Peyer's patch (tissue), 4 donors: Measurements from ENCODE around the gene IFI27. TPM values are rescaled to one million over a fixed set of nuclear protein-coding genes. Genes with fewer than 3 reads are reported as not detected.

Experiments
- DNase-seq, 3 donors: peaks; one replicate each; pipeline ENCODE4 v3.0.0-alpha.2; 2017 to 2019
- H3K27ac ChIP-seq, 4 donors: fragments of 200-600 bp; sonication (generic); one replicate each; pipeline ENCODE4 v1.5.1; 2016 to 2019
- H3K27me3 ChIP-seq, 2 donors: fragments of 200-600 bp; sonication (generic); one replicate each; pipeline ENCODE4 v1.5.1; 2019
- H3K36me3 ChIP-seq, 3 donors: fragments of 200-600 bp; sonication (generic); one replicate each; pipeline ENCODE4 v1.5.1; 2016 to 2019
- H3K4me1 ChIP-seq, 4 donors: fragments of 200-600 bp; sonication (generic); one replicate each; pipeline ENCODE4 v1.5.1; 2016 to 2019
- H3K4me3 ChIP-seq, 4 donors: fragments of 200-600 bp; sonication (generic); 1 replicate in 3 of 4; 2 replicates in 1 of 4; pipeline ENCODE4 v1.5.1; 2016 to 2019; ENCODE audit warnings: mild to moderate bottlenecking in 1 of 4
- H3K9me3 ChIP-seq, 4 donors: fragments of 200-600 bp; sonication (generic); one replicate each; pipeline ENCODE4 v1.5.1; 2016 to 2019; ENCODE audit warnings: mild to moderate bottlenecking in 1 of 4
- POLR2A ChIP-seq, 2 donors: fragments of 450-650 bp; IDR thresholded peaks; one replicate each; pipeline ENCODE4 v1.5.1; 2017; ENCODE audit warnings: antibody characterized with exemption in 2 of 2, mild to moderate bottlenecking in 2 of 2, moderate library complexity in 2 of 2
- total RNA-seq, 4 donors: library from RNA; depleted of rRNA; stranded (reverse); fragments of >200 nt; gene quantifications; one replicate each; pipeline ENCODE4 v1.1.0, GENCODE V29; 2016
- TF ChIP-seq, protein P1 (sequence below), 6 experiments: fragments of 450-650 bp in 4 of 6; fragments of 200-600 bp in 2 of 6; sonication (generic) in 1 of 6; IDR thresholded peaks; one replicate each; pipeline ENCODE4 v1.5.1; 2017 to 2019; ENCODE audit warnings: antibody characterized with exemption in 6 of 6, mild to moderate bottlenecking in 3 of 6, moderate library complexity in 1 of 6

The IFI27 gene
- total RNA-seq, 4 donors from 2014 or later, result 163 to 668 (median 294) TPM

DNA sequence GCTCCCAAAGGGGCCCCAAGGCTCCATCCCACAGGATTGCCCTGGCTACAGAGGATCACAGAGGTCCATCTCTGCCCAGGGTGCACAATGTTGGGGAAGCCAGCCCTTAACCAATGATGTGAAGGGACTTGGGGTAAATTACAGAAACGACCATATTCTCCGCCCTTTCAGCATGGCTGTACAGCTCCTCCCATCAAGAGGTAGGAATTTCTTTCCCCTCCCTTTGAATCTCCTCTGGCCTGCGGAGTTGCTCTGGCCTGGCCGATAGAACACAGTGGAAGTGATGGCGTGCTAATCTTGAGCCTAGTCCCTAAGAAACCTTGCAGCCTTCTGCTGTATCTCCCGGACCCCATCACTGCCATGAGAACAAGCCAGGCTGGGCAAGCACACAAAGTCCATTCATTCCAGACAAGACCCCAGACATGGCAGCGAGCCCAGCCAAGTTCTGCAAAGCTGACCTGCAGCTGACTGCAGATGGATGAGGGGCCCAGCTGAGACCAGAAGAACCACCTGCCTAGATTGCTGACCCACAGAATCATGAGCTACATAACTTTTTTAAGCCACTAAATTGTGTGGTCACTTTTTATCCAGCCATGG is 6.9 kb upstream of the IFI27 start:
- peak in 1 of 3 donors; percentile 29 for DNase-seq
- peak overlapping the region in 1 of 4 donors; percentile 70 for H3K27ac ChIP-seq
- H3K9me3 ChIP-seq, result no peaks in the 10 kb centered on the region
- H3K27me3 ChIP-seq, result no peaks in the 10 kb centered on the region
- TF ChIP-seq POLR2A (IDR thresholded peaks at IDR 0.05), result no peak
- TF ChIP-seq, protein P1, sequence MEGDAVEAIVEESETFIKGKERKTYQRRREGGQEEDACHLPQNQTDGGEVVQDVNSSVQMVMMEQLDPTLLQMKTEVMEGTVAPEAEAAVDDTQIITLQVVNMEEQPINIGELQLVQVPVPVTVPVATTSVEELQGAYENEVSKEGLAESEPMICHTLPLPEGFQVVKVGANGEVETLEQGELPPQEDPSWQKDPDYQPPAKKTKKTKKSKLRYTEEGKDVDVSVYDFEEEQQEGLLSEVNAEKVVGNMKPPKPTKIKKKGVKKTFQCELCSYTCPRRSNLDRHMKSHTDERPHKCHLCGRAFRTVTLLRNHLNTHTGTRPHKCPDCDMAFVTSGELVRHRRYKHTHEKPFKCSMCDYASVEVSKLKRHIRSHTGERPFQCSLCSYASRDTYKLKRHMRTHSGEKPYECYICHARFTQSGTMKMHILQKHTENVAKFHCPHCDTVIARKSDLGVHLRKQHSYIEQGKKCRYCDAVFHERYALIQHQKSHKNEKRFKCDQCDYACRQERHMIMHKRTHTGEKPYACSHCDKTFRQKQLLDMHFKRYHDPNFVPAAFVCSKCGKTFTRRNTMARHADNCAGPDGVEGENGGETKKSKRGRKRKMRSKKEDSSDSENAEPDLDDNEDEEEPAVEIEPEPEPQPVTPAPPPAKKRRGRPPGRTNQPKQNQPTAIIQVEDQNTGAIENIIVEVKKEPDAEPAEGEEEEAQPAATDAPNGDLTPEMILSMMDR (IDR thresholded peaks at IDR 0.05), result no peak
- no peak overlapping the region for H3K4me3 ChIP-seq
- H3K36me3 ChIP-seq, result no peaks in the 10 kb centered on the region
- no peaks in the 10 kb centered on the region for H3K4me1 ChIP-seq

DNA sequence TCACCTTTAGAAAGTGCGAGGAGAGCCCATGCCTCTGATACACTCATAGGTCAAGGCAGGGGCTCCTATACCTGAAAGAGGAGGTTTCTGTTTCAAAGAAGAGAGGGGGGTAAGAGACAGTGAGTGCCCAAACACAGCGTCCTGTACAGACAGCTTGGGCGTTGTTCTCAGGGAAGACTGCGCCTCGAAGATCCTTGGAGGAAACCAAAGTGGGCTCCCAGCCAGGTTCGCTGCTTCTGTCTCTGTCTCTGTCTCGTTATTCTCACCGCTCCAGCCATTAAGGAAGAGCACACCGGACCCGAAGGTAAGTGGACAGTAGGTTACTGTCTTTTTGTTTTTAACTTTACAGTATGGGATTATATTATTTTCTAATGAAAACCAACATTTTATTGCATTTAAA is 5.8 kb upstream of the IFI27 start:
- Histone ChIP-seq H3K9me3 (no peaks in the 10 kb centered on the region), H3K4me3 (no peak overlapping the region), H3K27me3 (no peaks in the 10 kb centered on the region), H3K4me1 (peaks cover 0 to 2% (median 0%) of the 10 kb centered on the region in 4 donors), H3K27ac (no peak overlapping the region), H3K36me3 (no peaks in the 10 kb centered on the region)
- TF ChIP-seq POLR2A (IDR thresholded peaks at IDR 0.05), result no peak
- TF ChIP-seq, protein P1 (IDR thresholded peaks at IDR 0.05), result no peak
- DNase-seq, result no peak

DNA sequence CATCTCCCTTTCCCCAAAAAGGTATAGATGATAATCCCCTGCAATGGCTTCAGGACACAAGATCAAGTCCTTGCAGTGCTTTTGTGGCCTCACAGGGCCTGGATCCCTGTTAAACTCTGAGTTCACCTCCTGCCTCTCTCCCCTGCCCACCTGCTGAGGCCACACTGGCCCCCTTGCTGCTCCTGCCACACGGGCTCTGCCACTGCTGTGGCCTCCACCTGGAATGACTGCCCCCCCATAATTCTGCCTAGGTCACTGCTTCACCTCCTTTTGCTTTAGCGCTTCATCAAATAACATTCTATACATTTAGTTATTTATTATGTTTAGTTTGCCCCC is 653 bp upstream of the IFI27 start:
- no peaks in the 10 kb centered on the region for H3K27me3 ChIP-seq
- peak overlapping the region in 1 of 4 donors; percentile 45 for H3K4me3 ChIP-seq
- TF ChIP-seq POLR2A (IDR thresholded peaks at IDR 0.05), result no peak
- TF ChIP-seq, protein P1 (IDR thresholded peaks at IDR 0.05), result no peak
- no peaks in the 10 kb centered on the region for H3K9me3 ChIP-seq
- peak in 1 of 3 donors; percentile 39 for DNase-seq
- H3K36me3 ChIP-seq, result no peaks in the 10 kb centered on the region
- H3K27ac ChIP-seq, result peak overlapping the region; percentile 17 to 94 (median 76)
- H3K4me1 ChIP-seq, result peaks cover 0 to 35% (median 3%) of the 10 kb centered on the region in 4 donors

DNA sequence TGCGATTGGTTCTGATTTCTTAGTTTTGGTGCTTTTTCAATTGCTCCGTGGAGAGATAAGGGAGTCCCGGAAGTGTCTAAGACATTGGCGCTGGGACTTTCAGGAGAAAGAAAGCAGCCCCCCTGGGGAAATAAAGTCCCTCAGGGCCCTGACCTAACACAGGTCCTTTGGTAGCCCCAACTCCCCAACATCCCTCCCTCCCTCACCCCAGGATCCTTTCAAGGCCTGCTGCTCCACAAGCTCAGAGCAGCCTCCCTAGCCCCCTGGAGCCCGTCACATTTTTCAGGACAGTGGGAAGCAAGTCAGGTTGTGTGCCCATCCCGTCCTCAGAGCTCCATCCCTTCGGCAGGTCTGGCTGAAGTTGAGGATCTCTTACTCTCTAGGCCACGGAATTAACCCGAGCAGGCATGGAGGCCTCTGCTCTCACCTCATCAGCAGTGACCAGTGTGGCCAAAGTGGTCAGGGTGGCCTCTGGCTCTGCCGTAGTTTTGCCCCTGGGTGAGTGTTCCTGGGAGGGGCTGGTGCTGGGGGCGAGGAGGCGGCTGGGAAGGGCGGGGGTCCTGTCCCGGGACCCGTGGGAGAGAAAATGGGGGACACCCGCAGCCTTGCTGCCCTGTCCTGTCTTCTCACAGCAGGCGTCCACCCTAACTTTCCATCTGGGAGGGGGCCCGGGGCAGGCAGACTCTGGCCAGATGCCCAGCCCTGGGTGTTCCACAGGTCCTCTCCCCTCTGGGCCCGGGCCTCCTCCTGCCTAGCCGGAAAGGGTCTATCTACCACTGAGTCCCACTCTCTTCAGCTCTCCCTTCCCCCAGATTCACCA is 950 bp downstream of the IFI27 start:
- TF ChIP-seq, protein P1 (IDR thresholded peaks at IDR 0.05), result no peak
- TF ChIP-seq POLR2A (IDR thresholded peaks at IDR 0.05), result no peak
- H3K4me1 ChIP-seq, result peaks cover 0 to 37% (median 3%) of the 10 kb centered on the region in 4 donors
- H3K36me3 ChIP-seq, result no peaks in the 10 kb centered on the region
- DNase-seq, result peak in 1 of 3 donors; percentile 42
- H3K27ac ChIP-seq, result peak overlapping the region; percentile 58 to 94 (median 76)
- H3K27me3 ChIP-seq, result no peaks in the 10 kb centered on the region
- peak overlapping the region; percentile 24 to 60 (median 35) for H3K4me3 ChIP-seq
- H3K9me3 ChIP-seq, result no peaks in the 10 kb centered on the region

DNA sequence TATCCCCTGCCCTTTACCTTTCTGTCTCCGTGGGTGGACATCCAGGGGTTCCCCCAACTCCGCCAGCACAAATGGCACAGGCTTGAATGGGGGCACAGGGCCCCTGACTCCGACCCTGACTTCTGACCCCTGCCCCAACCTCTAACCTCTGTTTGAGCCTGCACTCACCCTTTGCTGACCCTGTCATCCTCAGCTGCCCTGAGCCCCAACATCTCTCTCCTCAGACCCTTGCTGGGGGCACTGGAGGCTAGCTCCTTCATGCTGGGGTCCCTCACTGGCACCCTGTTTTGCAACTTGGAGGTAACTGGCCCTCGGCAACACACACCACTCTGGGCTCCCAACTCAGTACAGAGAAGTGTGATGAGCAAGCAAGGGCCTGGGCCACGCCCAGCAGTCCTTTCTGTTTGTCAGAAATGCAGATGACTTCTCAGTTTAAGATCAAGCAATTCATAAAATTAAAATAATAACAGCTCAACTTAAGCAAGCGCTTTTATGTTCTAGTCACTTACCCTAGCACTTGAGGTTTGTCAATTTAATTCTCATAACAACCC is 2.1 kb downstream of the IFI27 start:
- Histone ChIP-seq H3K36me3 (no peaks in the 10 kb centered on the region), H3K27ac (peak overlapping the region in 3 of 4 donors; percentile 47 to 74 (median 66)), H3K9me3 (no peaks in the 10 kb centered on the region), H3K4me1 (peaks cover 0 to 37% (median 3%) of the 10 kb centered on the region in 4 donors), H3K27me3 (no peaks in the 10 kb centered on the region), H3K4me3 (peak overlapping the region in 2 of 4 donors; percentile 37 to 45)
- TF ChIP-seq, protein P1 (IDR thresholded peaks at IDR 0.05), result no peak
- no peak for TF ChIP-seq POLR2A (IDR thresholded peaks at IDR 0.05)
- DNase-seq, result peak in 1 of 3 donors; percentile 52
